ENCODE measurements around the gene PHF21A. TPM values are rescaled to one million over a fixed set of nuclear protein-coding genes. Genes with fewer than 3 reads are reported as not detected.

PHF21A gene
- total and polyA plus RNA-seq, 2 donors: 24.3 to 36.6 TPM

DNA sequence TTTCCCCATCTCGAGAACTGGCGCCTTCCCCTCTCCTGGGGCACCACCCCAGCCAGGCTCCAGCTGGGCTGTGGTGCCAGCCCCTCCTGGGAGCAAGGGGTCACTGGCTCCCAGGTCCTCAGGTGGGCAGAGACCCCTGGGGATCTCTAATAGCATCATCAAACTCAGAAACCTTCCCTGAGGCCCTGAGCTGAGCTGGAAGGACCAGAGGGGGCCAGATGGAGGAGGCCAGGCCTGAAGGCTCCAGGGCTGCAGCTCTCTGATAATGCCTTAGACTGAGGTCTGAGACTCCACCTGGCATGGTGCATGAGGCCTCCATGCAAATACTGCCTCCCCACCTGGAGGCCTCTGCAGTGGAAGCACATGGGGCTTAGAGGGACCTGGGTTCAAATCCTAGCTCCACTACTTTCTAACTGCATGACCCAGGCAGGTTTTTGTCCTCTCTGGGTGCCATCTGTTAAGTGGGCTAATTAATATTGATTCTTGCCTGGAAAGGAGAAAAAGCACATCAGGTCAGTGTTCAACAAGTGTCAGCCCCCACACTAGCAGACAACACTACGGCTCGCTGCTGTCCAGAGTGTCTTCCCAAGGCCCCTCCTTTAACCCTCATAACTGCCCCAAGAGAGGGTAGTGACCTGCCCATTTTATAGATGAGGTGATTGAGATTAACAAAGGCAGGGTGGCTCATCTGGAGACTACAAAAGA is 234.3 kb downstream of the PHF21A start:
- DNase-seq (ENCODE audit: extremely low spot score): no peak
- no peak overlapping the region for H3K27ac ChIP-seq (ENCODE audit: low read depth)
- no peaks in the 10 kb centered on the region for H3K36me3 ChIP-seq (ENCODE audit: insufficient read depth)
- 89% methylated on average over 4 of the region's 4 CpGs for WGBS
- no peak overlapping the region for H3K4me3 ChIP-seq (ENCODE audit: low read depth, low read length)
- no peaks in the 10 kb centered on the region for H3K4me1 ChIP-seq (ENCODE audit: insufficient read depth)

DNA sequence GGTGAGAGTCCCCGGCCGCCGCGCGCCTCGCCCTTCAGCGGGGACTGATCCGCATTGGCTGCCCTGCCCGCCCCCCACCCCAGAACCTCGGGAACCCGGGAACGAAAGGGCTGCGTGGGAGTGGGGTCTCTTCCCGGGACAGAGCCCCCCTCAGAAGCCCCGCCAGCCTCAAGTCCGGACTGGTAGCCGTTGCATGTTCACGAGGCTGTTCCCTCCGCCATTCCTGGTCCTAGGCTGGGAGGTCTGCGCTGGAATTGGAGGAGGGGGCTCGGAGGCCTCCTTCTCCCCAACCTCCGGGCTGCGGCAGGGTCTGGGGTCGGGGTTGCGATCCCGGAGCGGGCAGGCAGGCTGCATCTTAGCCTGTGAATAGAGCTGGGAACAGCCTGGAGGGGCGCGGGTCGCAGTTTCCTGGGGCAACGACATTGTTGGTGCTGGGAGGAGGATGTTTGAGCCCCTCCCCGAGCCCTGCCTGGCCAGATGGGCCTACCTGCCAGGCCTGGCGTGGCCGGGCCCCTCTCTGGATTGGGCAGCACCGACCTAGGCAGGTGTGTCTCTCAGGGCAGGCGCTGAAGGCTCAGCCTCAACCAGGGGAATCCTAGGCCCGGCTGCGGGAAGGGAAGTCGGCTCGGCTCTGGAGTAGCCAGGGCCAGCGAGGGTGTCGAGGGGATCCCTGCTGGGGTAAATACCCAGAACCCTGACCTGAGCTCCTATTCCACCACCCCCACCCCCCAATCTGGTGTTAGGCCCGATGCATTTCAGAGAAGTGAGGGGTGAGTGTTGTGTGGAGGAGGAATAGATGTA is 235.1 kb downstream of the PHF21A start:
- Histone ChIP-seq H3K4me3 (ENCODE audit: low read depth, low read length) (peak overlapping the region; percentile 63), H3K27ac (ENCODE audit: low read depth) (no peak overlapping the region), H3K36me3 (ENCODE audit: insufficient read depth) (peaks cover 1% of the 10 kb centered on the region), H3K4me1 (ENCODE audit: insufficient read depth) (no peaks in the 10 kb centered on the region)
- 14% methylated on average over 43 of the region's 43 CpGs for WGBS
- no peak for DNase-seq (ENCODE audit: extremely low spot score)

DNA sequence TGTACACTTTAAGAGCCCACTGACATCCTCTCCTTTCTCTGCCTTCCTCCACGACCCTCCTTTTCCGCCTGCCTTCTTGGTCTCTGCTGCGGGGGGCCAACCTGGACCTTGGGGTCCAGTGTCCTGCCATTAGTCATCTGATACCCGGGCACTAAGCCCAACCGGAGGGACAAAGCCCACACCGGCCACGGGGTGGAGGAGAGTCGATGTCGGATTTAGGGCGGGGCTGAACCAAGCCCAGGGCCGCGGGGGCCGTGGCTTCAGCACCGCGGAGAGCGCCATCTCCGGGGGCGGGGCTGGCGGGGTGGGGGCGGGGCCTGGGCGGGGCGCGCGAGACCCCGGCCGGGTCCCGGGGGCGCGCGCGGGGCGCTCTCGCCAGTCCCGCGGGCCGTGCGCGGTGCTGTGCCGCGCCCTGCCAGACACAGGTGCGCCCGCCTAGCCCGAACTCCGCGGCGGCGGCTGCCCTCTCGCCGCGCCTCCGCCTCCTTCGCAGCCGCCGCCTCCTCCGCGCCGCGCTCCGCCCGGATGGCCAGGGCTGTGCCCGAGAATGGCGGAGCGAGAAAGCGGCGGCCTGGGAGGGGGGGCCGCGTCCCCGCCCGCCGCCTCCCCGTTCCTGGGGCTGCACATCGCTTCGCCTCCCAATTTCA is 235.9 kb downstream of the PHF21A start, which contains the start of gene MAPK8IP1:
Gene MAPK8IP1, plus strand, starts transcription at position 378 of the 647 bp plus-strand sequence. Its CDS starts 170 bp downstream, at position 548.
- no peak within 1 kb of the TSS for H3K27ac ChIP-seq (ENCODE audit: low read depth)
- no peaks in the 10 kb centered on the region for H3K4me1 ChIP-seq (ENCODE audit: insufficient read depth)
- H3K36me3 ChIP-seq (ENCODE audit: insufficient read depth): peaks cover 2% of the 10 kb centered on the region
- H3K4me3 ChIP-seq (ENCODE audit: low read depth, low read length): peak within 1 kb of the TSS; percentile 63
- no peak for DNase-seq (ENCODE audit: extremely low spot score)
- 1% methylated on average over 73 of the region's 73 CpGs for WGBS

DNA sequence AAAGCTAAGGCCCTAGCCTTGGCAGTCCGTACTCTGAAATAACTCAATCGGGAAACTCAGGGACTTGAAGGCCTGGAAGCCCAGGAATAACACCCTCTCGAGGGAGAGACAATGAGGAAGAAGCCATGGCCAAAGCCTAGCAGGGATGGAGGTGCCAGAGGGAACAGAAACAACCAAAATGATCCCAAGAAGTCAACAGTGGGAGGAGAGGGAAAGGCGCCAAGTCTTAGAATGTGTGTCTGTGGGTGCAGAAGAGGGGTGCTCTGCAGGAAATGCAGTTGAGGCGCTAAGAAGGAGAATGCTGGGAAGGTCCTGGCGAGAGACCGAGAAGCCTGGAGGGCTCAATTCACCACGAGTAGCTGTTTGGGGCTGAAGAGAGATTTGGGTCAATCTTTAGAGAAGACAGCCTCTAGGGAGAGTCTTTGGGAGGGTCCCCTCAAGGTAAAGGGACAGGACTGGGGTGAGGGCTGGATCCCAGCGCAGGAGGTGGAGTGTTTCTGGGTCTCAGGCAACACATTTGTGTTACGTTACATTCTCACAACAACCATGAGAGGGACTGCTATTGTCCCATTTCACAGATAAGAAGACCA is 236.6 kb downstream of the PHF21A start:
- Histone ChIP-seq H3K4me3 (ENCODE audit: low read depth, low read length) (no peak overlapping the region), H3K36me3 (ENCODE audit: insufficient read depth) (peaks cover 2% of the 10 kb centered on the region), H3K27ac (ENCODE audit: low read depth) (no peak overlapping the region), H3K4me1 (ENCODE audit: insufficient read depth) (no peaks in the 10 kb centered on the region)
- 85% methylated on average over 10 of the region's 10 CpGs for WGBS
- DNase-seq (ENCODE audit: extremely low spot score): no peak

Other genes starting within 250 kb of the PHF21A start
- gene MAPK8IP1, start 235.8 kb downstream of the PHF21A start, total RNA-seq: 8.3 TPM
- 11.0 TPM for gene MAPK8IP1, start 235.8 kb downstream of the PHF21A start, polyA plus RNA-seq
- gene FREY1, start 214.2 kb downstream of the PHF21A start, total RNA-seq: 0.58 TPM
- gene FREY1, start 214.2 kb downstream of the PHF21A start, polyA plus RNA-seq: 0.37 TPM
- gene PEX16, start 203.6 kb downstream of the PHF21A start, total RNA-seq: 10.5 TPM
- gene PEX16, start 203.6 kb downstream of the PHF21A start, polyA plus RNA-seq: 41.5 TPM
- 1.3 TPM for gene LARGE2, start 198.8 kb downstream of the PHF21A start, total RNA-seq
- 4.0 TPM for gene LARGE2, start 198.8 kb downstream of the PHF21A start, polyA plus RNA-seq
- gene CREB3L1, start 156.2 kb upstream of the PHF21A start, total RNA-seq: 44.3 TPM
- gene CREB3L1, start 156.2 kb upstream of the PHF21A start, polyA plus RNA-seq: 20.0 TPM
- 18.5 TPM for gene DGKZ, start 226.0 kb upstream of the PHF21A start, total RNA-seq
- 47.8 TPM for gene DGKZ, start 226.0 kb upstream of the PHF21A start, polyA plus RNA-seq

All from urinary bladder (tissue), 4 donors.